PC-9 (cell line): Measurements from ENCODE around the gene TGFBI.

Experiments used
- EZH2 ChIP-seq: fragments of 200-600 bp; sonication (generic); IDR thresholded peaks from 2 replicates; pipeline ENCODE4 v1.8.0; 2017; ENCODE audit warnings: antibody characterized with exemption, low read depth
- TF ChIP-seq, protein P1 (sequence below): fragments of 200-600 bp; sonication (generic); conservative IDR thresholded peaks from 2 replicates; pipeline ENCODE4 v1.6.1; 2017; ENCODE audit warnings: mixed run types, antibody characterized with exemption, mild to moderate bottlenecking, moderate library complexity

DNA sequence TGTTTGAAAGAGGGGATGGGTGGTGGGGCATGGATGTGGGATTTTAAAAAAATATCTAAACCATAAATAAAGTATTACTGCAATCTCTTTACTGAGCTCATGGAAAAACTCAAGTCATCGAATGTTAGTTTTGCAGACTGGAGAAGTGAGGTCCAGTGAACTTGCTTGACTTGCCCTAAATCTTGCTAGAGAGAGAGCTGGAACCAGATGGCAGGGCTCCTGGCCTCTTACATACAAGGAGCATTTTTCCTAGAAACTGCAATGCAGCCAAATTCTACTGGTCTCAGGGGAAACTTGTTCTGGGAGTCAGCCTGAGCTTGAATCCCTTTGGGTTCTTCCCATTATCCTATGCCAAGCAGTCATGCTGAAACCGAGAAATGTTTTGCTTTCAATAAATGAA is 2.9 kb upstream of the TGFBI start:
- TF ChIP-seq, protein P1, sequence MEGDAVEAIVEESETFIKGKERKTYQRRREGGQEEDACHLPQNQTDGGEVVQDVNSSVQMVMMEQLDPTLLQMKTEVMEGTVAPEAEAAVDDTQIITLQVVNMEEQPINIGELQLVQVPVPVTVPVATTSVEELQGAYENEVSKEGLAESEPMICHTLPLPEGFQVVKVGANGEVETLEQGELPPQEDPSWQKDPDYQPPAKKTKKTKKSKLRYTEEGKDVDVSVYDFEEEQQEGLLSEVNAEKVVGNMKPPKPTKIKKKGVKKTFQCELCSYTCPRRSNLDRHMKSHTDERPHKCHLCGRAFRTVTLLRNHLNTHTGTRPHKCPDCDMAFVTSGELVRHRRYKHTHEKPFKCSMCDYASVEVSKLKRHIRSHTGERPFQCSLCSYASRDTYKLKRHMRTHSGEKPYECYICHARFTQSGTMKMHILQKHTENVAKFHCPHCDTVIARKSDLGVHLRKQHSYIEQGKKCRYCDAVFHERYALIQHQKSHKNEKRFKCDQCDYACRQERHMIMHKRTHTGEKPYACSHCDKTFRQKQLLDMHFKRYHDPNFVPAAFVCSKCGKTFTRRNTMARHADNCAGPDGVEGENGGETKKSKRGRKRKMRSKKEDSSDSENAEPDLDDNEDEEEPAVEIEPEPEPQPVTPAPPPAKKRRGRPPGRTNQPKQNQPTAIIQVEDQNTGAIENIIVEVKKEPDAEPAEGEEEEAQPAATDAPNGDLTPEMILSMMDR = no peak
- no peak for TF ChIP-seq EZH2
